ENCODE measurements around the gene ARSG. TPM values are rescaled to one million over a fixed set of nuclear protein-coding genes. Genes with fewer than 3 reads are reported as not detected.

The ARSG gene
- total and polyA plus RNA-seq, 2 of the 13 experiments (the other 11 are each of a cell fraction or from before 2014, with no cell fraction given) = 3.7 to 15.2 TPM

- TF ChIP-seq ZNF678 (CRISPR knock-in tag; IDR thresholded peaks at IDR 0.05) = no peak
- TF ChIP-seq ADNP (CRISPR knock-in tag; IDR thresholded peaks at IDR 0.05) = 0 out of 2 replicates have a peak, but pooled peaks have one; percentile 16
- 0 out of 2 replicates have a peak, but pooled peaks have one; percentile 90 for TF ChIP-seq CENPBD1 (CRISPR knock-in tag; IDR thresholded peaks at IDR 0.05; ENCODE audit: borderline replicate concordance, low read depth)
- TF ChIP-seq KIAA2018 (CRISPR knock-in tag; IDR thresholded peaks at IDR 0.05; ENCODE audit: borderline replicate concordance) = no peak
- peak; percentile 87; the same call in 1 of the 2 replicates for TF ChIP-seq ZNF235 (CRISPR knock-in tag; IDR thresholded peaks at IDR 0.05; ENCODE audit: borderline replicate concordance)
- peak; percentile 87 for TF ChIP-seq KLF15 (CRISPR knock-in tag; IDR thresholded peaks at IDR 0.05; ENCODE audit: borderline replicate concordance)
- TF ChIP-seq MZF1 (CRISPR knock-in tag; IDR thresholded peaks at IDR 0.05; ENCODE audit: borderline replicate concordance) = 0 out of 2 replicates have a peak, but pooled peaks have one; percentile 76
- 0 out of 2 replicates have a peak, but pooled peaks have one; percentile 64 for TF ChIP-seq ZNF576 (CRISPR knock-in tag; IDR thresholded peaks at IDR 0.05)
- TF ChIP-seq ZNF746 (CRISPR knock-in tag; IDR thresholded peaks at IDR 0.05) = peak; percentile 88
- no peak; the same call in 1 of the 2 replicates for TF ChIP-seq ZNF558 (CRISPR knock-in tag; IDR thresholded peaks at IDR 0.05; ENCODE audit: borderline replicate concordance)
- TF ChIP-seq PRDM4 (CRISPR knock-in tag; IDR thresholded peaks at IDR 0.05; ENCODE audit: borderline replicate concordance) = peak; percentile 73; the same call in 1 of the 2 replicates
- TF ChIP-seq TRAFD1 (CRISPR knock-in tag; IDR thresholded peaks at IDR 0.05; ENCODE audit: borderline replicate concordance) = 0 out of 2 replicates have a peak, but pooled peaks have one; percentile 82
- TF ChIP-seq SIN3B (IDR thresholded peaks at IDR 0.05; ENCODE audit: low read length) = no peak
Observed at GRCh38 chr17:68378268-68379176, 87.2 kb downstream of the ARSG start (continued).
